ENCODE results near the gene SEPTIN11. TPM values are rescaled to one million over a fixed set of nuclear protein-coding genes. Genes with fewer than 3 reads are reported as not detected.

Gene SEPTIN11
- total and polyA plus RNA-seq, 9 of the 15 experiments (the other 6 are each of a cell fraction or from before 2014, with no cell fraction given), result 25.7 to 142 (median 84.3) TPM

GRCh38 chr4:76982638-76983584, 33.4 kb downstream of the SEPTIN11 start (continued):
- TF ChIP-seq, protein P1, sequence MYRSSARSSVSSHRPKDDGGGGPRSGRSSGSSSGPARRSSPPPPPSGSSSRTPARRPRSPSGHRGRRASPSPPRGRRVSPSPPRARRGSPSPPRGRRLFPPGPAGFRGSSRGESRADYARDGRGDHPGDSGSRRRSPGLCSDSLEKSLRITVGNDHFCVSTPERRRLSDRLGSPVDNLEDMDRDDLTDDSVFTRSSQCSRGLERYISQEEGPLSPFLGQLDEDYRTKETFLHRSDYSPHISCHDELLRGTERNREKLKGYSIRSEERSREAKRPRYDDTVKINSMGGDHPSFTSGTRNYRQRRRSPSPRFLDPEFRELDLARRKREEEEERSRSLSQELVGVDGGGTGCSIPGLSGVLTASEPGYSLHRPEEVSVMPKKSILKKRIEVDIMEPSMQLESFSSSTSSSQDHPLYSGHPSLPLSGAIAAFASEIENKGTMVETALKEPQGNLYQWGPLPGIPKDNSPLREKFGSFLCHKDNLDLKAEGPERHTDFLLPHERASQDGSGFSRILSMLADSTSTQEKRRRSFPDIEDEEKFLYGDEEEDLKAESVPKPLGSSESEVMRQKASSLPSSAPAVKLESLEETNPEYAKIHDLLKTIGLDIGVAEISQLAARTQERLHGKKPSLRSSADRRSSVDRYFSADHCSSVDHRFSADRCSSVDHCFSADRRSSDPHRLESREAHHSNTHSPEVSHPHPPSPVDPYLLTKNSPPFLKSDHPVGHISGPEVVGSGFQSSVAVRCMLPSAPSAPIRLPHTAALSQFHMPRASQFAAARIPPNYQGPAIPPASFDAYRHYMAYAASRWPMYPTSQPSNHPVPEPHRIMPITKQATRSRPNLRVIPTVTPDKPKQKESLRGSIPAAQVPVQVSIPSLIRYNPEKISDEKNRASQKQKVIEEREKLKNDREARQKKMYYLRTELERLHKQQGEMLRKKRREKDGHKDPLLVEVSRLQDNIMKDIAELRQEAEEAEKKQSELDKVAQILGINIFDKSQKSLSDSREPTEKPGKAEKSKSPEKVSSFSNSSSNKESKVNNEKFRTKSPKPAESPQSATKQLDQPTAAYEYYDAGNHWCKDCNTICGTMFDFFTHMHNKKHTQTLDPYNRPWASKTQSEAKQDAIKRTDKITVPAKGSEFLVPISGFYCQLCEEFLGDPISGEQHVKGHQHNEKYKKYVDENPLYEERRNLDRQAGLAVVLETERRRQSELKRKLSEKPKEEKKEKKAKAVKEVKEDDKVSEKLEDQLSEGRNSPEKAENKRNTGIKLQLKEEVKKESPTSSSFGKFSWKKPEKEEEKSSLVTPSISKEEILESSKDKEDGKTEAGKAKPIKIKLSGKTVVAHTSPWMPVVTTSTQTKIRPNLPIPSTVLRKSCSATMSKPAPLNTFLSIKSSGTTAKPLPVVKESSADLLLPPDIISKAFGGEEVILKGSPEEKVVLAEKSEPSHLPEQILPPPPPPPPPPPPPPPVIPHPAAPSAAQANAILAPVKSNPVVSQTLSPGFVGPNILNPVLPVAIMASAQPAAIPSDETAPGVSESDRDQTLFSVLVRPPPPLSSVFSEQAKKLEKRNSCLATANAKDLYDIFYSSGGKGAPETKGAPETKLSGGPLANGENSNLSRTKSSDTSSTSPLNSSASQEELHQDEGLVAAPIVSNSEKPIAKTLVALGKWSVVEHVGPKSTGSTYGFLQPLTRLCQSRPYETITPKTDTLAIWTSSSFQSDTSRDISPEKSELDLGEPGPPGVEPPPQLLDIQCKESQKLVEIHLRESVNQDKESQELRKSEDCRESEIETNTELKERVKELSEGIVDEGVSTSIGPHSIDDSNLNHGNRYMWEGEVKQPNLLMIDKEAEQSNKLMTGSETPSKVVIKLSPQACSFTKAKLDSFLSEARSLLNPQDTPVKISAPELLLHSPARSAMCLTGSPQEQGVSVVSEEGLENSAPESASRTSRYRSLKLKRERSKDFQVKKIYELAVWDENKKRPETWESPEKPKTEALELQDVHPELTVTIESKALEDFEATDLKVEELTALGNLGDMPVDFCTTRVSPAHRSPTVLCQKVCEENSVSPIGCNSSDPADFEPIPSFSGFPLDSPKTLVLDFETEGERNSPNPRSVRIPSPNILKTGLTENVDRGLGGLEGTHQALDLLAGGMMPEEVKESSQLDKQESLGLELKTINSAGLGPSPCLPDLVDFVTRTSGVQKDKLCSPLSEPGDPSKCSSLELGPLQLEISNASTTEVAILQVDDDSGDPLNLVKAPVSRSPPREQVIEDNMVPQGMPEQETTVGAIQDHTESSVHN (IDR thresholded peaks at IDR 0.05; ENCODE audit: borderline replicate concordance in 1 of 2, low read depth in 1 of 2), result 0 out of 4 replicates have a peak, but pooled peaks of 1 of the 2 experiments have one; percentile 26
- TF ChIP-seq FOXK2 (conservative IDR thresholded peaks at IDR 0.05 in 1 of 2, IDR thresholded peaks at IDR 0.05 in 1 of 2; ENCODE audit: low read depth in 2 of 2), result 0 out of 4 replicates have a peak, but pooled peaks of 1 of the 2 experiments have one; percentile 40
- no peak for TF ChIP-seq PCBP1 (IDR thresholded peaks at IDR 0.05; ENCODE audit: low read depth, low read length, poor library complexity, severe bottlenecking)
- no peak for TF ChIP-seq SNRNP70 (optimal IDR thresholded peaks at IDR 0.05; ENCODE audit: low read depth, low read length)
- TF ChIP-seq RBM14 (IDR thresholded peaks at IDR 0.05; ENCODE audit: borderline replicate concordance, insufficient read depth, low read depth, low read length), result no peak
- no peak for TF ChIP-seq GTF2B (IDR thresholded peaks at IDR 0.05; ENCODE audit: extremely low read depth, insufficient read length)
- no peak for TF ChIP-seq JUN (IDR thresholded peaks at IDR 0.05; ENCODE audit: borderline replicate concordance, low read depth, low read length)
- TF ChIP-seq JUN (CRISPR knock-in tag; IDR thresholded peaks at IDR 0.05; ENCODE audit: borderline replicate concordance), result no peak
- TF ChIP-seq, protein P2, sequence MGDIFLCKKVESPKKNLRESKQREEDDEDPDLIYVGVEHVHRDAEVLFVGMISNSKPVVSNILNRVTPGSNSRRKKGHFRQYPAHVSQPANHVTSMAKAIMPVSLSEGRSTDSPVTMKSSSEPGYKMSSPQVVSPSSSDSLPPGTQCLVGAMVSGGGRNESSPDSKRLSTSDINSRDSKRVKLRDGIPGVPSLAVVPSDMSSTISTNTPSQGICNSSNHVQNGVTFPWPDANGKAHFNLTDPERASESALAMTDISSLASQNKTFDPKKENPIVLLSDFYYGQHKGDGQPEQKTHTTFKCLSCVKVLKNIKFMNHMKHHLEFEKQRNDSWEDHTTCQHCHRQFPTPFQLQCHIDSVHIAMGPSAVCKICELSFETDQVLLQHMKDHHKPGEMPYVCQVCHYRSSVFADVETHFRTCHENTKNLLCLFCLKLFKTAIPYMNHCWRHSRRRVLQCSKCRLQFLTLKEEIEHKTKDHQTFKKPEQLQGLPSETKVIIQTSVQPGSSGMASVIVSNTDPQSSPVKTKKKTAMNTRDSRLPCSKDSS (IDR thresholded peaks at IDR 0.05; ENCODE audit: low read depth, partially characterized antibody), result no peak
- TF ChIP-seq, protein P3, sequence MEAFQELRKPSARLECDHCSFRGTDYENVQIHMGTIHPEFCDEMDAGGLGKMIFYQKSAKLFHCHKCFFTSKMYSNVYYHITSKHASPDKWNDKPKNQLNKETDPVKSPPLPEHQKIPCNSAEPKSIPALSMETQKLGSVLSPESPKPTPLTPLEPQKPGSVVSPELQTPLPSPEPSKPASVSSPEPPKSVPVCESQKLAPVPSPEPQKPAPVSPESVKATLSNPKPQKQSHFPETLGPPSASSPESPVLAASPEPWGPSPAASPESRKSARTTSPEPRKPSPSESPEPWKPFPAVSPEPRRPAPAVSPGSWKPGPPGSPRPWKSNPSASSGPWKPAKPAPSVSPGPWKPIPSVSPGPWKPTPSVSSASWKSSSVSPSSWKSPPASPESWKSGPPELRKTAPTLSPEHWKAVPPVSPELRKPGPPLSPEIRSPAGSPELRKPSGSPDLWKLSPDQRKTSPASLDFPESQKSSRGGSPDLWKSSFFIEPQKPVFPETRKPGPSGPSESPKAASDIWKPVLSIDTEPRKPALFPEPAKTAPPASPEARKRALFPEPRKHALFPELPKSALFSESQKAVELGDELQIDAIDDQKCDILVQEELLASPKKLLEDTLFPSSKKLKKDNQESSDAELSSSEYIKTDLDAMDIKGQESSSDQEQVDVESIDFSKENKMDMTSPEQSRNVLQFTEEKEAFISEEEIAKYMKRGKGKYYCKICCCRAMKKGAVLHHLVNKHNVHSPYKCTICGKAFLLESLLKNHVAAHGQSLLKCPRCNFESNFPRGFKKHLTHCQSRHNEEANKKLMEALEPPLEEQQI (IDR thresholded peaks at IDR 0.05), result no peak
- no peak for TF ChIP-seq ADNP (tag; IDR thresholded peaks at IDR 0.05)
